ENCODE measurements around the gene KLHL29.

The KLHL29 gene

DNA sequence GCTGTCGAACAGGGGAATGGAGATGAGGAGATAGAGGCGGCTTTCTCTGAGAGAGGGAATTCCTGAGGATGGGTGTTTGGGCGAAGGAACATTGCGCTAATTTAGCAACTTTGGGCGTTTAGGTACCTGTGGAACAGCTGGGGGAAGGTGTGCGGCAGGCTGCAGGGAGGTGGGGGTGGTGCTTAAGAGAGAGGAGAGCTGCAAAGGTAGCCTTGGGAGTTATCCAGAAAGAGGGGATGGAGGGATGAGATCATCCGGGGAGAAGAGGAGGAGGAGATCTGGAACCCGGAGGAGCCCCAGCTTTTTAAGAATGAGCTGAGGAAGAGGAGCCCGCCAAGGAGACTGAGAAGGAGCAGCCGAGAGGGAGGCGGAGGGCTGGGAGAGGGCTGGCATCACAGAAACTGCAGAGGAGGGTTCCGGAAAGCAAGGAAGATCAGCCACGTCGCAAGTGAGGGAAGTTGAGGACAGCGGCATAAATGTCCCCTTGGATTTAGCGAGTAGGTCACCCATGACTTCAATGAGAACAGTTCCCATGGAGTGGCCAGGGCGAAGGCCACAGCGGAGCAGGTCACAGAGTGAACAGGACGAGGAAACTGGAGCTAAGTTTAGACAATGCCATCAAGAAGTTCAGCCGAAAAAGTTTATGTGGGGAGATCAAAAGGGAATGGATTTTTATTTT lies 174.7 kb downstream of the KLHL29 start:
- no peak for DNase-seq

DNA sequence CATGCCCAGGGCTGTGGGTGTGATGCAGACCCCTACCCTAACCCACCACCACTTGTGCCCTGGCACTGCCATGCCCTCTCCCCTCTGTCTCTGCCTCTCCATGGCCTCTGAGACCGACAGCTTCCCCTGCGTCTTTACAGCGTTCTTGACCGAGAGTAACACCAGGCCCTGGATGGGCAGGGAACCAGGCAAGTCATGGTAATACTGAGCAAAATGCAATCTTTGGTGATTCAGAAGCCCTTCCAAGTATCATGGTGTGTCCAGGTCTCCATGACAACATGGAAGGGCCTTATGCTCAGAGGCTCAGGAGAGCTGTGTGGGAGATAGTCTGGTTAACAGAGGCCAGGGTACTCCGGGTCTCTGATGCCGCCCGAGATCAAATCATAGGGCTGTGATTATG lies 176.1 kb downstream of the KLHL29 start:
- no peak for DNase-seq

DNA sequence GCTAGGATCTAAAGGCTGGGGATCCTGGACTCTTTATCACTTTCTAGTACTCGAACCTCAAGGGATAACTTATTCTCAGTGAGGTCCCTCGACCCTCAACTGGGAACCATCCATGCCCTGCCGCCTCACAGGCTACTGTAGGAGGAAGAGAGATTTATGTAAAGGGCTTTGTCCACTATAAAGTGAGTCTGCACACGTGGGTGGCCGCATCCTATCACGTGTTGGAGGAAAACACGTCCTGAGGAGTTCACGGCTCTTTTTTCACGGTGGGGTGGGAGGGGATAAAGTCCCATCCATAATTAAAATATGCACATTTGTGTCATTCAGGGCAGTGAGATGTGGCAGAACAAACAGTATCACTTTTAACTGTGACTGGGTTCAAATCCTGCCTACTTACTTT lies 176.6 kb downstream of the KLHL29 start:
- DNase-seq, result no peak

DNA sequence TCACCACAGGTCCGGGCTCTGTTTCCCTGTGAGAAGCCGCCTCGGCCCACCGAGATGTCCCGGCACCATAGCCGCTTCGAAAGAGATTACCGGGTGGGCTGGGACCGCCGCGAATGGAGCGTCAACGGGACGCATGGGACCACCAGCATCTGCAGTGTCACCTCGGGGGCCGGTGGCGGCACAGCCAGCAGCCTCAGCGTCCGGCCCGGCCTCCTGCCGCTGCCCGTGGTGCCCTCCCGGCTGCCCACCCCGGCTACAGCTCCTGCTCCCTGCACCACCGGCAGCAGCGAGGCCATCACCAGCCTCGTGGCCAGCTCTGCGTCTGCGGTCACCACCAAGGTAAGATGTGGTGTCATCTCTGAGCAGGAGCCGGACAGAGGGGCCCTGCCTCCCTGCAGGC lies 177.2 kb downstream of the KLHL29 start:
- DNase-seq, result no peak

DNA sequence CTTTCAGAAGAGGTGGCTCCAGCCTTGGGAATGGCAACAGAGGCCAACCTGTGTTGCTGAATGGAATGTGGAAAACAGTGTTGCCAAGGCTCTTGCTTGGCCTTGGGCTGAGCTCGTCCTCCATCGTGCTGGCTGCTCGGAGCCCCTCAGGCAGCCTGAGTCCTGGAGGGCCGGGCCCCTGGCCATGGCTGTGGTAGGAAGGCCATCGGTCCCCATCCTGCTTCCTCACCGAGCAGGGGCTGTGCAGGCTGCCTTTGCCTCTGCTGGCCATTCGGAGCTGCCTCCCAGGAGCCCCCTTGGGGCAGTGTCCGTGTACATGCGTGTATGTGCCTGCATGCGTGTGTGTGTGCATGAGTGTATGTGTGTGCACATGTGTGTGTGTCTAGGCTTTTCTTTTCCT lies 178.2 kb downstream of the KLHL29 start:
- DNase-seq, result no peak

DNA sequence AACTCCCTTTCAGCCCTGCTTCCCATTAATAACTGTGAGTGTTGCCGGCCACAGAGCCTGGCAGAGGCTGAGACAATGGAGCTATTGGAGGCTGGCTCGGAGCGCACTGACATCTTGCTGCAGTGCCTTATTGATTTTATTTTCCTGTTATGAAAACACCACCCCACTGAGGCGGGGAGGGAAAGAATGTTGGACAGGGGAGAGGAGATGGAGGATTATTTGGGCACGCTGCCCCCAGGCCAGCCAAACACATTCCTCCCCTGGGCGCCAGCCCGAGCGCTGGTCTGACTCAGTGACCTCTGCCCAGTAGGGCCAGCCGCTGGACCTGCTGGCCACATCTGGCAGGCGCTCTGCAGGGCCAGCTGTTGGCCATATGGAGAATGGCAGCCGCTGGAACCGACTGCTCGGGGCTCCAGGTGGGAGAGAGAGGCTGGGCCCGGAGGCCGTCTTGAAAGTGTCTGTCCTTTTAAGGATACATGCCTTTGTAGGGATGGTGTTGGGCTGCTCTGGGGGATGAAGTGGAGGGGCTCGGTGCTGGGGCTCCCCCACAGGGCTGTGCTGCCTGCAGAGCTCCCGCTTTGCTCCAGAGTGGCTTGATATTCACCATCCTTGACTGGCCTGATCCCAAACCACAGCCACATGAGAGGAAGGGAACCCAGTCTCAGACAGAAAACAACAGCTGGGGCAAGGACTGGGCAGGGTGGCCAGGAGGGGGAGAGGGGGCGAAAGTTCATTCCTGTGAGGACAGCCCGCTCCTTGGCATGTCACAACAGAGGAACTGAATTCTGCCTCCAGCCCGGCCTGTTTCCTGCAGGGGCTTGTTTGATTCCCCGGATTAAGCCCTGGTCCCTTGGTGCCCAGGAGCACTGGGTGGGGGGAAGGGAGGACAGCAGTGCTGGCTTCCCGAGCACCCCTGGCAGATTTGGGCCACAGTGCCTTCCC lies 179.0 kb downstream of the KLHL29 start:
- DNase-seq, result no peak

DNA sequence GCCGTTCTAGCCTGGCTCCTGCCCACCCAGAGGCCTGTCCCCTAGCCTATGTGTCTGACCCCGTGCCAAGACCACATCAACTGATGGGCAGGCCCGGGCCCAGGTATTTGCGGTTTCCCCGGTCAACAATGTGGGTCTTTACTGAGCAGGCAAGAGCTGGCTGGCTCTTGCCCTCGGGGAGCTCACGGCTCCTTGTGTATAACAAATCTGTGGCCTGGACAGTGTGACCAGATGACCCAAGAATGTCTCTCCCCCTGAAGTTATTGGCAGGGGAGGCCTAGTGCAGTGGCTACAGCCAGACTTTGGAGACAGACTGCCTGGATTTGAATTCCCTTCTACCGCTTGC lies 179.6 kb downstream of the KLHL29 start:
- DNase-seq, result no peak

DNA sequence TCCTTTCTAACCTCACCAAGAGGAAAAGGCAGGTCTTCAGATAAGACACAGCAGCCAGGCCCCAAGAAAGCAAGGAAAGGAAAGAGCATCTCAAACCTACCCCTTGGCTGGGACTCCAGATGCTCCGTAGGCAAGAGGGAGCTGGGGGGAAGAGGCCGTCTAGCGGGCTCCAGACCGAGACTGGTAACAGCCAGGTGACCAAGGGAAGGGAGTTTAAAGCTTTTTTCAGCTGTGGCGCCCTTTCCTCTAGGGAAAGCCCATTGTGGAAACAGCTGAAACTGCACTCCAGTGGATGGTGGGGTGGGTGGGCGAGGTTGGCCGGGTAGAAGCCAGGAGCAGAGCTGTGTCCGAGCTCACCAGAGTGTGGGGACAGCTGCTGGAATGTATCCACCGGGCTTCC lies 180.4 kb downstream of the KLHL29 start:
- no peak for DNase-seq

DNA sequence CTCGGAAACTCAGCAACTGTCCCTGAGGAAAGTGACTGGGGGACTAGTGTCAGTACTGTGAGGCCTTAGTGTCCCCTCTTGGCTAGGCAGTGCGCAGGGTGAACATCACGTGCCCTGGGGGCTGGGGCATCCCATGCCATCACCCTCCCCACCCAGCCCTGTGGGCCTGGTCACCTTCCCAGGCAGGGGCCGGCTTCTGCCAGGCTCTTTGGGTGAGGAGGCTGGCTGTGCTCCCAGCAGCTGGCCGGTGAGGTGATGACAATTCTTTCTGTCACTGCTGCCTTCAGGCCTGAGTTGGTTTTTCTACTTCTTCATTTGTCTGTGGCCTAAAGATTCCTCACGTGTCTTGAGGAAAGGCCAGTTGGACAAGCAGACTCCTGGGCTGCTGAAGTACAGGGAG lies 180.8 kb downstream of the KLHL29 start:
- no peak for DNase-seq

DNA sequence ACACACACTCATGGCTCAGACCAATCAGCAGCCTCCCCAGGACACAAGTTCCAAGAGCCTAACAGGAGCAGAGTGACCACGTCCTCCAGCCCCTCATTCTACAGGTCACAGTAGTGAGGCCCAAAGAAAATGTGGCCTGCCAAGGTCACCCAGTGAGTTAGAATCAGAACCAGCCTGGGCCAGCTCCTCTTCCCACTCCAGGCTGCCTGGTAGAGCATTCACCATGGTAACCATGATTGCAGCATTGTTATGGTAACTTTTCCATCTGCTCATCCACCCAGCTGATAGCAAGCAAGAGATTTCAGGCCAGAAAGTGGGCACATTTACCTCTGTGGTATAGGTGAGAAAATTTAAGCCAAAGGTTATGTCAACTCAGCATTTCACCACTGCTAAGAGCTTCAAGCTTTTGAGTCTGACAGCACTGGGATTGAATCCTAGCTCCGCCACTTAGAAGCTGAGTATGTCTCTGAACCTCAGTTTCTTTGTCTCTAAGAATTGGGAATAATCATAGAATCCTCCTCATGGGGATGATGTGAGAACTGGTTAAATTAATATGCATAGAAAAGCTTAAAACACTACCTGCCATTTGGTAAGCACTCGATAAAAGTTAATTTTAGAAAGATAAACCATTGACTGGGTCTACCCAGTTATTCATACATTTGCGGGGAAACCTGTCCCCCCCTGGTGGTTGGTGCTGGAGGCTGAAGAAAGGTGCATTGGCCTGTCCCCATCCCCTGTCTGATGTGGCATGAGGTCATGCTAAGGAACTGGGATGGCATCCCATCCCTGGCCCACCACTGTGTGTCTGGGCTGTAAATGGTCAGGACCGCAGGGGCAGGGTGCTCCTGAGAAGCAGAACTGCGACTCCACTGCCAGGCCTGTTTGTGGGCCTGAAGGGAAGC lies 181.5 kb downstream of the KLHL29 start:
- peak; percentile 41 for DNase-seq

DNA sequence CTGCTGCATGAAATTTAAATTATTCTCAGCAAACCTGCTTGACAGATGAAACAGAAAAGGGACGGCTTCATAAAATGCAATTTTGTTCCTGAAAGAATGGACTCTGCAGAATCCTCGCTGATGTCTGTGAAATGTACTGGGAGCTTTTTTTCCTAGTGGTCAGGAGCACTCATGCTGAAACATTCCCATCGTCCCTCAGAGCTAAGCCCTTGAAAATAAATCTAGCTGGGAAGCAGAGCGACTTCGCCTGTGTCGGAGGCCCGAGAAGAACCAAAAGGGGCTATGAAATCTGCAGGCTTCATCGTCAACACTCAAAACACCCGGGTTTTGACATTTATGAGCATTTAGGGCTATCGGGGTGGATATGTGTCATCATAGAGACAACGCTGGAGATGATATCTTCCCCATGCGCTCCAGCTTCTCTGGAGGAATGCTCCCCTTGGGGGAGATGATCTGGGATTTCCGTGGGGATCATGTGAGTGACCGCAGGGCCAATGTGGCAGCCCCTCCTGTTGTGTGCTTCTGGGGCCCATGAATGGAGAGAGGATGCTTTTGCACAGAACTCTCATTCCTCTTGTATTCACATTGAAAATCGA lies 182.3 kb downstream of the KLHL29 start:
- DNase-seq, result no peak

DNA sequence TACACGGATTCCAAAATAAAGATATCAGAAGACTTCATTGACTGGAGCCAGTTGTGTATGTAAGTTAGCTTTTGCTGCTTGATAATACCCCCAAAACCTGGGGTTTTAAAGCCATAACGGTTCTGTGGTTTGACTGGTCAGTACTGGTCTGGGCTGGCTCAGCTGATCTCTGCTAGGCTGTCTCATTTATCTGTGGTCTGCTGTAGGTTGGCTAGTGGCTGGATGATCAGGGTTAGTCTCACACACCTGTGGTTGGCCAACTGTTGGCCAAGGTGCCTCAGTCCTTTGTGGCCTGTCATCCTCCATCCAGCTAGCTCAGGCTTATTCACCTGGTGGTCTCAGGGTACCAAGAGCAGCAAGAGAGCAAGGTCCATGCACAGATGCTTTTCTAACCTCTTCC lies 183.2 kb downstream of the KLHL29 start:
- no peak for DNase-seq

DNA sequence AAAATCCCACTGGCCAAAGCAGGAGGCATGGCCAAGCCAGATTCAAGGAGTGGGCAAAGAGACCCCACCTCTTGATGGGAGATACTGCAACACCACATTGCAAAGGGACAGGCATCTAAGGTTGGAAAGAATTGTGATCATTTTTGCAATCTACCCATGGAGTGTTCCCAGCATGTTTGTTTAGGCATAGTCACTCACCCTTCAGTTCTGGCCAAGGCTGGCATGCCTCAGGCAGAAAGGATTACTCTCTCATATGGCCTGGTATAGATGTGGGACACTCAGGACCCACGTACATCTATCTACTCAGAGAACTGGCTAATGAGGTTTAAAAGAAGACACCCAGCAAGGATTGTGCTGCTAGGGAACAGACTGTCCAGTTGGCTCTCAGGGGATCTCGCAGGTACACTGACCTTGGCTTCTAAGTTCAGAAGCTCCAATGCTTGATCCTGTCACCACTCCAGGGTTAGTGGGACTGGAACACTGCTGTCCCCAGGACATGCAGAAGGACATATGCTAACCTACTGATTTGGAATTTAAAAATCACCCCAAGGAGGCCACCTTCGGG lies 183.7 kb downstream of the KLHL29 start:
- DNase-seq, result no peak

DNA sequence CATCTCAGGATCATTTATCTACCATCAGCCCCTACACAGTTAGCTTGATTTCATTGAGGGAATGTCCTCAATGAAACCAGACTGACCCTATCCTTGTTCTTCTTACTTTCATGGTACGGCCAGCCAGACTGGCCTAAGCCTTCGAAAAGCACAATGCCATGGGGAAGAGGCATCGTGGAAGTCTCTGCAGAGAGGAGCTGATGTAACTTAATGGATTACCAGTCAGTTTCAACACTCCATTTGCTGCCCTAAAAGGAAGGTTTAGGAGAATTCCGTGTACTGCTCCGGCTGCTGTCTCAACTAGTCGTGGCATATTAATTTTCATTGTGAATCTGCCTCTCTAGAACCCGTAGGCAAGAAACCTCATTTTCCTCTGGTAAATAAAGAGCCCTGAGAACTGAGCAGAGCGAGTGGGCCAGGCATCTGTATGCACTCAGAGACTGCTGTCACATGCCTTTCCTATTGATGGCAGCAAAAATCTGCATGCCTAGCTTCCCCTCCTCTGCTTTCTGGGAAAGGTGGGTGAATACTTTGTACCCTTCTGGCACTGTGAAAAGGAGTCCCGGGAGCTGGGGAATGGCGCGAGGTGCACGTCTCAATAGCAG lies 184.9 kb downstream of the KLHL29 start:
- DNase-seq, result no peak

DNA sequence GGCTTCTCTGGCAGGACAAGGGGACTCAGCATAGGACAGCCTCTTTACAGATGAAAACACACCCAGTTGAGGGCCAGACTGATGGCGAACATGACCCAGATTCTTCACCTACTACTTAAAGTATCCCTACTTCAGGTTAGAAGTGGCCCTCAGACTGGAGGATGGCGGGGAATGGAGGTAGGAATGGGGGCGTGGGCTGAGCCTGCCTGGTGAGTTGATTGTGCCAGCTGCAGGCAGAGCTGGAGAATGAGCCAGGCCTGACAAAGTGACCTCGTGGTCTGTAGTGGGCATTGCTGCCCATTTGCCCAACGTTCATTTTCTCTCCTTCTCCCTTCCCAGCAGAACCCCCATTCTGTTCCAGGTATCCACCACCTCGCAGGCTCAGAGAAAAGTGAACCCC lies 186.1 kb downstream of the KLHL29 start:
- no peak for DNase-seq

DNA sequence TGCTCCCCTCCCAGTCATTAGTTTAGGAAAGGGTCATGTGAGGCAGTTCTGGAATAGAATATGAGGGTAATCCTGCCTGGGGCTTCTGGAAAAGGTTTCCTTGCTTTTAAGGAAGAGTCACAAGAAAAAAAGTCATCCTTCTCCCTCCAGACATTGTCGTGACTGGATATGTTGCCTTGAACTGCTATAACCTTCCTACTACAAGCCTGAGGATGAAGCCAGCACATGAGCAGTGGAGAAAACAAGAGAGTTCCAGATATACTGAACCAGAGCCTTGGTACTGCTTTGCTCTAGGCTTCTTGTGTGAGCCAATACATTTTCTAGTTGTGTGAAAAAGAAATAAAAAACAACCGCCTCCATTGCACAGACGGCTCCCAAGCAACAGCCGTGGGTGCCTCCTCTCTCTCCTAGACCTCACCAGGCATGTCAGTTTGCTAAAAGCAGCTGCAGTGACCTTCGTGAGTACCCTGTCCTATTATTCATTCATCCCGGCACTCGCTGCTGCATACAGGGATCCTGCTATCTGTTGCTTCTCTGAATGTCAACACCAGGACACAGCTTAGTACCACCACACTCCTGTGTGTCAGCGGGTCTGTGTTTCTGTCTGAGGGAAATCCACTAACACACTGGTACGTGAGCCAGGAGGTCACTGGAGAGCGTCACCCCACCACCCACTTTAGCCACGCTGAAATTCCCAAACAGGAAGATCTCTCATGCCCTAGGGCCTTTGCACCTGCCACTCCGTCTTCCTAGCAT lies 186.7 kb downstream of the KLHL29 start:
- no peak for DNase-seq

DNA sequence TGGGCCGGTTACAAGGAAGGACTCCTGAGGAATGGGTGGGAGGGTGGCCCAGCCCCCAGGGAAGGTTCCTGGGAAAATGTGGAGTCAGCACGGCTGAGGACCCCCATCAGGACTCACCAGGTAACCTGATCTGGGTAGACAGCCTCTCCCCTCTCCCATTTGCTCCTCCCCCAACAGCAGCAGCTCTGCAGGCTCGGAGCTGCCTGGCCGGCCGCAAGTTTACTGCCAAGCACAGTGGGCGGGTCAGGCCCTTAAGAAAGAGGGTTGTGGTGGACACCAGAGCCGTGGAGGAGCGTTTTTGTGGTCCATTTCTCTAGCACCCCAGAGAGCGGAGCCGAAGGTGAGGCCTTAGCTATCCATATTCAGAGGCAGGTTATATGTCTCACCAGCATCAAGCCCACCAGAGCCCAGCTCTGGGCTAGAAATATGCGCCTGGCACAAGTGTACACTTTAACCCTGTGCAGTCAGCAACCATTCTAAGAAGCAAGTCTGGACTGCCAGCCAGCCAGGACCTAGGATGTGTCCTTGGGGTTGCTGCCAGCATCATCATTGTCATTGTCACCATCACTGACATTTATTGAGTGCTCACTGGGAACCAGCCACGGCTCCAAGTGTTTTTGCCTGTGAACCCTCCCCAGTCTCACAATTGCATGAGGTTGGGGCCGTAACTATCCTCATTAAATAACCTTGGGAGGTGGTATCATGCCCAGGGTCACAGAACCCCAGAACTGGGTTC lies 190.1 kb downstream of the KLHL29 start:
- DNase-seq, result no peak

DNA sequence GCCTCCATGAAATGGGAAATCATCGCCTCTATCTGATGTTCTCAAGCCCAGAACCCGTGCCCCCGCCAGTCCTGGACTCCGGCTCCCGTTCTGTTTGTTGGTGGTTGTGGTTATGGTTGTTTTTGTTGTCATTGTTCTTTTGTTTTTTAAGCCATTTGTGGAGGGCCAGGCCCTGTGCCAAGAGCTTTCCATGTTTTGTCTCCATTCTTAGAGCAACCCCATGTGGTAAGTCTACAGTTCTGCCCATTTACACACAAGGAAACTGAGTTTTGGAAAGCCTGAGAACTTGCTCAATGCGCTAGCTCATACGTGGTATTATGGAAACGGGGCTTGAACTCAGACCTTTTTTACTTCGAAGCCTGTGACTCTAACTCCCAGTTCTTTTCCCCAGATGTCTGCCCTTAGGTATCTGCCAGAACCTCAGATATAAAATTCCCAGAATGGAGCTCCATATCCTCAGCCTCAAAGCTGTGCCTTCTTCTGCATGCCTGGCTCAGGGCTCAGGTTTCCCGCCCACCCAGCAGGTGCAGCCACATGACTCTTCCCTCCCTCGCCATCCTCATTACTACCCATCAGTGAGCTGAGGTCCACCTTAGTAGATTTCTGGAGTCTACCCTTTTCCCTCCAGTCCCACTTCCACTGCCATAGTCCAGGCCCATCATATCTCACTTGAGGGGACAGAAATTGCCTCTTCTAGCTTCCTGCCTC lies 194.1 kb downstream of the KLHL29 start:
- DNase-seq, result no peak

DNA sequence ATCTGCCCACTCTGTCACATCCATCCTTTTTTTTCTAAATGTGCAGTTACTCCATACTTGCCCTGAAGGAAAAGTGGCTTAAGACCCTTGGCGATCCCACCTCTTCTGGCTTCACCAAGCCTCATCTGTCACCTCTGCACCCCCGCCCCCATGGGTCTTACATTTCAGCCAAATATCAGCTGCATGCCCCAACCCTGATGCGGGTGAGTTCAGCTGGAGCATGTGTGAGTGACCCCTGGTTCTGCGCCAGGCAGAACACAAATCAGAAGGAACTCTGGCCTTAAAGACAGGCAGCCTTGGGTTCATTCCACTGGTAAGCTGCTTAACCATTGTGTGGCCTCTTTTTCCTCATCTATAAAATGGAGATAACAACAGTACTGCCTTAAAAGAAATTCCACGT lies 194.7 kb downstream of the KLHL29 start:
- no peak for DNase-seq

DNA sequence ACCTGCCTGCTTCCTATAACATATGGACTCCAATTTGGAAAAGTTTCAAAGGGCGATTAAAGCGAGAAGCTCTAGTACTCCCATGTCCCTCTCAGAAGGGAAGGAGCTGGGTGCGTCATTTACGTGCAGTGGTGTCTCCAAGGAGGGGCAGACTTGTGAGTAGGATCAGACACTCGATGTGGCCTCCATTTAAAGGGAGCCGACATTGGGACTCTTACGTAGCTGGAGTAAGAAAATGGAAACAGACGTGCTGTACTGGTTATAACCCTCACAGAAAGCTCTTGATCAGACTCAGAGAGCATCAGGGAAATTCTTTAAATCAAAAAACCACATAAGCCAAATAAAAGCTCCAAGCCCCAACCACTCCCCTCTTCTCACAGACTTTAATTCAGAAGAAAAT lies 198.5 kb downstream of the KLHL29 start:
- DNase-seq, result peak; percentile 45

Measured in NCI-H1694 treated with DMSO at 0.1 percent for 48 hours (cell line).